ENCODE measurements around the gene VSIG8.
A peak's percentile ranks its signal among the peaks of the same experiment; 100 is the strongest.

The VSIG8 gene

GRCh38 chr1:159856576-159856975 lies 5.9 kb downstream of the VSIG8 start:
- no peak for DNase-seq

DNA sequence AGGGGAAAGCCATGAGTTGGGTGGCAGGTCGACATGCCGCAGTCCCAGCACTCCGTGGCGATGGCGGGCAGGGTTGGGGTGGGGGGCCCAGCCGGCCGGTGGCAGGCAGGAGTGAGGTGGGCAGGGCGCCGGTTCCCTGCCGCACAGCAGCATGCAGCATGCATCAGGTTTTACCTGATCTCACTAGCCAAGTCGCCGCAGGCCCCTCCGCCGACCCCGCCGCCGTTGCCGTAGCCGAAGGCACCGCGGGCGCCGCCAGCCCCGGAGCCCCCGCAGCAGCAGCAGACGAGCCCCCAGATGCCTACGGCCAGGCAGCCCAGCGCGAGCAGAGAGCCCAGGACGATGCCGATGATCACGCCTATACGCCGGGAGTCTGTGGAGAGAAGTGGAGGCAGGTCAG lies 6.7 kb downstream of the VSIG8 start:
- DNase-seq = no peak

GRCh38 chr1:159854693-159855192 lies 7.7 kb downstream of the VSIG8 start:
- DNase-seq = peak; percentile 89

DNA sequence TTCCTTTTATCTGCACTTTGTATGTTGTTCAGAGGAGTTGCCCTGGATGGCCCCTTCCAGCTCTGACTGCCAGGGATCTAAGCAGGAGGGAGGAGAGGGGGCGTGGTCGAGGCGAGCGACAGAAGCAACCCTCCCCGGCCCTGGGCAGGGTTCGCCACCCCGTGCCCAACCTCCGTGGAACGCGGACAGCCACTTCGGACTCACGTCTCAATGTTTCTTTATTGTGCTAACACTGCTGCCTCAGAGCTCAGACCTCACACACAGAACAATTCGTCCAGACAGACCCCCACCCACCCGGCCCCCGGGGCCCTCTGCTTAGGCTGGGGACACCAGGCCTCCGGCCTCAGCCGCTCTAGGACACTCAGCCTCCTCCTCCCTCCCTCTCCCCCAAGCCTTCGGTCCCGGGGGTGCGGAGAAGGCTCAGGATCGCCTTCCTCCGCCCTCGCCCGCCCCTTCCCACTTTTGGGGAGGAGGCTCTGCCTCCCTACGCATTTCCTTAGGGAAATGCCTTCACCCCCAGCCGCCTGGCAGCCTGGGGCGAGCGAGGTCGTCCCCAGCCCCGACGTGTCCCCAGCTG lies 8.3 kb downstream of the VSIG8 start:
- DNase-seq = no peak

- DNase-seq = no peak
Observed at GRCh38 chr1:159853417-159854115, 8.9 kb downstream of the VSIG8 start.

DNA sequence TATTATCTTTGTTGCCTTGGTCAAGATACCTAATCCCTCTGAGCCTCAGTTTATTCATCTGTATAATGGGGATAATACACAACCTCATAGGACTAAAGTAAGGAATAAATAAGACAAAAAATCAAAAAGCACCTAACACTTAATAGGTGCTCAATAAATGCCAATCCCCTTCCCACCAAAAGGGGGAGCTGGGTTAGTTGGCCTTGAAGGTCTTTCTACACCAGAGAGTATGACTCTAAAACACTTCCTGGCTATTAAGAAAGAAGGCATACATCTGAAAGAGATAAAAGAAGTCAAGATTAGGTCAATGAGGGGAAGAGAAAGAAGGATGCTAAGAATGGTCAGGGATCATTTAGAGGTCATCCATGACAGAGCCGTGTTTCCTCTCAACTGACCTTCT lies 11.1 kb downstream of the VSIG8 start:
- no peak for DNase-seq

DNA sequence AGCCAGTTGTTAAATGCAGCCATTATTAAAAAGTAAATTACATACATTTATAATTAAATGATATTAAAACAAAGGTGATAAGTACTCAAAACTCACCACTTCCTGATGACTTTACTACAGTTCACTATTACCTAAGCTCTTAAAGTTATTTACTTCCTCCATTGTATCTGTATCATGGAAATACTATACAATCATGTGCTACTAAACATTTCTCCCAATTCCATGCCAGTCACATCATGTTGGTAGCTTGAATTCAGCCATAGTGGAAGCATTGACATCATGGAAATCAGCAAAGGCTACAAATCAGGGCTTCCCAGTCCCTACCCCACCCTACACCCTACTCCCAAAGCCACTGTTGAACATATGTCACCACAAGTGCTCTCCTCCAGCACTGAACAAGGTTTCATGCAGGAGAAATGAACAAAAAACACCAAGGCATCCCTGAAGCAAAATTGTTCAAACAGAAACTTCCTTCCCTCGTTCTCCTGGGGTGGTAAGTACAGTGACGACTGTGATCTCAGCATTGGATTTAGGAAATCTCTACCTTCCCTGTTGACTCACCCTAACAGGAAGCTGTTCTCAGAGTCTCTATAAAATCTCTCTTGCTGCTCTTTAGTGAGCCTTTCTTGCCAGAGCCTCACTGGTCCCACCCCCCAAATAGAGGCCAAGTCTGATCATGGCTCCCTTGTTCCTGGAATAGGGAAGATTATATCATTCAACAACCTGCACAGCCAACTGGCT lies 12.7 kb downstream of the VSIG8 start:
- no peak for DNase-seq

DNA sequence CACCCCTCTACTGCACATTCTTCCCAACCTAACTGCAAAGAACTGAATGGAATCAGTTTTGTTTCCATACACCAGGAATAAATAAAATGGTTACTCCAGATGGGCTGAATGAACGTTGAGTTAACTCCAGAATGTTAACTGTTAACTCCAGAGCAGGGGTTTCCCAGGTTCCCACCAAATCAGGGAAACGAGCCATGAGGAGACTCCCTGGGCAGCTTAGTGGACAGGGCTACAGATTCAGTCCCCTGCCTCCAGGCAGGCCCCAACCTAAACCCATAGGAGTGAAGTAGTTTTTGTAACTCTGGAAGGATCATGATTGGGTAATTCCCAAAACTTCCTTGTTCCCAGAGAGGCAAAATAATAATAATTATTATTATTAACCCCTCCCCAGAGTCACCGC lies 14.1 kb downstream of the VSIG8 start:
- no peak for DNase-seq

DNA sequence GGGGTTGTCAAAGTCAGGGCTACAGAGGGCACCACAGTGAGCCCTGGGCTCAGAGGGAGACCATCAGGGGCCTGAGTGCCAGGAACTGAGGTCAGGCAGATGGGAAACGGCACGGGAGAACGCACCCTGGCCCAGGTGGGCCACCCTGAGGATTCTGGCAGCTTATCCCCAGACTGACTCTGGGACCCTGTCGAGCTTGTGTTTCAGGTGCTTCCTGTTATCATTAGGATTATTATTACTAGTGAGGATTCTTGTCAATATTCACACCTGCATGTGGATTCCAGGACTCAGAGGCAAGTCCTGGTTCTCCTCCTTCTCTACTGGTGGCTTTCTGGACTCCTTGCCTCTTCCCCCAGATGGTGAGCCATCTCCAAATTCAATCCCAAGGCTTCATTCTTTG lies 15.2 kb downstream of the VSIG8 start:
- DNase-seq = no peak

DNA sequence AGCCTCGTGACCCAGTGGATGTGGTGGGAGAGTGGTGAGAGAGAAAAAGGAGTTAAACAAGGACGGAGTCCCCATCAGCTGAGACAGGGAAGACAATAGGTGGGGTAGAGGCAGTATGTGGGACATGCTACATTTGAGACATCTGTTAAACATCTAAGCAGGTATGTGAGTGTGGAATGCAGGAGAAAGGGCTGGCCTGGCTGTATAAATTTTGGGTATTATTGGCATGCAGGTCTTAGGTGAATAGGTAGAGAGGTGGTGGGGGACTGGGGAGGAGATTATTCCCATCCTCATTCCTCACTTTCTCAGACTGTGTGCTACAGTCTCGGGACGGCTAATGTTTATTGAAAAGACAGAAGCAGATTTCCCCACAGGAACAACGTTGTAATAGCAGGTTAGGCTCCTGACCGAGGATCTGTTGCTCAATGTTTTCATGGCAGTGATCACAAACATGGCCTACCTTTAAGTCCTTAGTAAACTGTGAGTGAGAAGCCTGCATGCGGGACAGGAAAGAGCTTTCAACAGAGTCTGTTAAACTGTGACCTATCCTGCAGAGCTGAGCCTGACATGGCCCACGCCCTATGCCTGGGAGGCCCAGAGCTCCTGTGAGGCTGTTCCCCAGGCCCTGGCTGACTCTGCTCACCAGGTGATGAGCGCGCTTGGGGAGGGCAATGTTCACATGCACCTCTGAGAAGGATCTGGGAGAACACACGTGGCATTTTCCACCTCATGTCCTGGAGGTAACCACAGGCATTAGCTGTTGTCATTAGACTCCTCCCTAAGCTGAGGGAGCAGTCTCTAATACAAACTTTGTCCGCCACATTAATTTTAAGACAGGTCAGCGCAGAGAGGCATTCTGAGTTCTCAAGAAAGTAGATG lies 16.5 kb downstream of the VSIG8 start:
- DNase-seq = no peak

DNA sequence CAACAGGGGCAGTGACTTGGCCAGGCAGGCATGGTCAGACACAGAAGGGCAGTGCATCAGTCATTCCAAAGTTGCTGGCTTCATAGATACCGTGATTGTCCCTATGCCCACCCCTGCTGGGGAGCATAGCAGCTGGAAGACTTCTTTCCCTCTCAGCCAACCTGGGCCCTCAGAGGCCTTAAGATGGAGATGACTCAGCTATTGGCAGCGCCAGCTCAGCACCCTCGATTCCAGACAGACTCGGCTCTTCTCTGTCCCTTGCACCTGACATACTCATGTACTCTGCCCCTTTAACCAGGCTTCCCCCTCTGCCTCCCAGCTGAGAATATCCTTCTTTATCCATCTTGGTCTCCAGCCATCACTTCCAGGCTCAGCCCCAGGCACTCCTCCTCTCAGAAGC lies 19.0 kb downstream of the VSIG8 start:
- DNase-seq = no peak

GRCh38 chr1:159841749-159842148 lies 20.7 kb downstream of the VSIG8 start:
- no peak for DNase-seq

GRCh38 chr1:159839116-159839849 lies 23.2 kb downstream of the VSIG8 start:
- no peak for DNase-seq

DNA sequence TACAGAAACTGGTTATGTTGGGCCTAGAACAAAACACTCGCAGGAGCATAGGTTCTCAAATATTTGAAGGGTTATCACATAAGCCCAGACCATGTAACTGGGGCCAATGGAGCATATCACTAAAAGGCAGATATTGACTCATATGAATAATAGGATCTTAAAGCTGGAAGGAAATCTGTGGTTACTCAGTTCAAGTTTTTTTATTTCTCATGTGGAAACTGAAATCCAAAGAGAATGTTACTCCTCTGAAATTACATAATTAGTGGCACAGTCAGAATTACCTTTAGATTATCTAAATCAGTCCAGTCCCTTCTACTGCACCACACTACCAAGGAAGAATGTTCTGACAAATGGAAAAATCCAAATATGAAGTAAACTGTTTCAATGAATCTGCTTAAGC lies 23.7 kb downstream of the VSIG8 start:
- DNase-seq = no peak

GRCh38 chr1:159835862-159836525 lies 26.5 kb downstream of the VSIG8 start:
- no peak for DNase-seq

DNA sequence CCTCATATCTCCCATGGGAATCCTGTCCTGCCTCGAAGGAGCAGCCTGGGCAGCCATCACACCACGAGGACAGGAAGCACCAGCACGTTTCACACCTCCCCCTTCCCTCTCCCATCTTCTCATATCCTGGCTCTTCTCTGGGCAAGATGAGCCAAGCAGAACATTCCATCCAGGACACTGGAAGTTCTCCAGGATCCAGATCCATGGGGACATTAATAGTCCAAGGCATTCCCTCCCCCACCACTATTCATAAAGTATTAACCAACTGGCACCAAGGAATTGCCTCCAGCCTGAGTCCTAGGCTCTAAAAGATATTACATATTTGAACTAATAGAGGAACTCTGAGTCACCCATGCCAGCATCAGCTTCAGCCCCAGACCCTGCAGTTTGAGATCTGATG lies 27.1 kb downstream of the VSIG8 start:
- DNase-seq = no peak

- DNase-seq = no peak
Observed at GRCh38 chr1:159832309-159832708, 30.1 kb downstream of the VSIG8 start.

- DNase-seq = no peak
Observed at GRCh38 chr1:159831412-159832141, 30.9 kb downstream of the VSIG8 start.

GRCh38 chr1:159830722-159831121 lies 31.7 kb downstream of the VSIG8 start:
- no peak for DNase-seq

GRCh38 chr1:159829822-159830465 lies 32.5 kb downstream of the VSIG8 start:
- DNase-seq = no peak

Data from right kidney (tissue), 1 donor.